HTERT RPE-1 (cell line): ENCODE measurements around the gene FEN1.

ENCODE experiments used
- in situ Hi-C: fragments of 300-500 bp; cut with MboI; formaldehyde crosslinking; loops from 4 replicates; pipeline ENCODE4 v1.14.3; 2020; ENCODE audit warnings: low sequenced_read_pairs

Gene FEN1

GRCh38 chr11:61792310-61793082 is at the start of gene FEN1, which contains the start of gene TMEM258:
Gene FEN1, plus strand, starts transcription at chr11:61792911. Its CDS starts 2,451 bp downstream, at chr11:61795362.
Gene TMEM258, minus strand, starts transcription at chr11:61792599. Its CDS starts 41 bp downstream, at chr11:61792558.
- in situ Hi-C loops: no loop called here

- in situ Hi-C loops: no loop called here
Observed at GRCh38 chr11:61743486-61744095, 49.1 kb upstream of the FEN1 start.

- in situ Hi-C loops: no loop called here
Observed at GRCh38 chr11:61744181-61744580, 48.5 kb upstream of the FEN1 start.

- in situ Hi-C loops: no loop called here
Observed at GRCh38 chr11:61744609-61745156, 48.0 kb upstream of the FEN1 start.

- in situ Hi-C loops: no loop called here
Observed at GRCh38 chr11:61745781-61746441, 46.8 kb upstream of the FEN1 start.

GRCh38 chr11:61746442-61747191 is 46.1 kb upstream of the FEN1 start:
- in situ Hi-C loops: no loop called here

- in situ Hi-C loops: no loop called here
Observed at GRCh38 chr11:61747192-61747966, 45.3 kb upstream of the FEN1 start.

GRCh38 chr11:61747967-61748285 is 44.8 kb upstream of the FEN1 start:
- in situ Hi-C loops: no loop called here

GRCh38 chr11:61749591-61750217 is 43.0 kb upstream of the FEN1 start:
- in situ Hi-C loops: no loop called here

- in situ Hi-C loops: no loop called here
Observed at GRCh38 chr11:61750631-61751273, 42.0 kb upstream of the FEN1 start.

GRCh38 chr11:61751384-61751783 is 41.3 kb upstream of the FEN1 start:
- in situ Hi-C loops: no loop called here

GRCh38 chr11:61752117-61752924 is 40.4 kb upstream of the FEN1 start, which contains the start of gene MYRF:
Gene MYRF, plus strand, starts transcription at chr11:61752636. Its CDS starts 109 bp downstream, at chr11:61752745.
- in situ Hi-C loops: no loop called here

- in situ Hi-C loops: no loop called here
Observed at GRCh38 chr11:61752925-61753521, 39.7 kb upstream of the FEN1 start.

GRCh38 chr11:61753672-61754071 is 39.0 kb upstream of the FEN1 start:
- in situ Hi-C loops: no loop called here

- in situ Hi-C loops: no loop called here
Observed at GRCh38 chr11:61754534-61755482, 37.9 kb upstream of the FEN1 start.

GRCh38 chr11:61756147-61756451 is 36.6 kb upstream of the FEN1 start:
- in situ Hi-C loops: no loop called here
